Prostate gland (tissue), 2 donors: Measurements from ENCODE around the gene POLDIP3.
A peak's percentile ranks its signal among the peaks of the same experiment; 100 is the strongest.

Experiments used
- CTCF ChIP-seq, 4 experiments: fragments of 200-600 bp in 2 of 4; fragments of 450-650 bp in 2 of 4; sonication (generic) in 2 of 4; IDR thresholded peaks; 1 replicate in 3 of 4; 2 replicates in 1 of 4; pipeline ENCODE4 v1.5.1; 2016 to 2019; ENCODE audit warnings: antibody characterized with exemption in 4 of 4, mild to moderate bottlenecking in 2 of 4, moderate library complexity in 2 of 4
- POLR2A ChIP-seq: fragments of 450-650 bp; IDR thresholded peaks from one replicate; pipeline ENCODE4 v1.6.1; 2016; ENCODE audit warnings: antibody characterized with exemption, mild to moderate bottlenecking
- POLR2AphosphoS5 ChIP-seq: sonication (generic); formaldehyde crosslinking; IDR thresholded peaks from one replicate; pipeline ENCODE4 v1.6.1; 2017; ENCODE audit warnings: antibody characterized with exemption

DNA sequence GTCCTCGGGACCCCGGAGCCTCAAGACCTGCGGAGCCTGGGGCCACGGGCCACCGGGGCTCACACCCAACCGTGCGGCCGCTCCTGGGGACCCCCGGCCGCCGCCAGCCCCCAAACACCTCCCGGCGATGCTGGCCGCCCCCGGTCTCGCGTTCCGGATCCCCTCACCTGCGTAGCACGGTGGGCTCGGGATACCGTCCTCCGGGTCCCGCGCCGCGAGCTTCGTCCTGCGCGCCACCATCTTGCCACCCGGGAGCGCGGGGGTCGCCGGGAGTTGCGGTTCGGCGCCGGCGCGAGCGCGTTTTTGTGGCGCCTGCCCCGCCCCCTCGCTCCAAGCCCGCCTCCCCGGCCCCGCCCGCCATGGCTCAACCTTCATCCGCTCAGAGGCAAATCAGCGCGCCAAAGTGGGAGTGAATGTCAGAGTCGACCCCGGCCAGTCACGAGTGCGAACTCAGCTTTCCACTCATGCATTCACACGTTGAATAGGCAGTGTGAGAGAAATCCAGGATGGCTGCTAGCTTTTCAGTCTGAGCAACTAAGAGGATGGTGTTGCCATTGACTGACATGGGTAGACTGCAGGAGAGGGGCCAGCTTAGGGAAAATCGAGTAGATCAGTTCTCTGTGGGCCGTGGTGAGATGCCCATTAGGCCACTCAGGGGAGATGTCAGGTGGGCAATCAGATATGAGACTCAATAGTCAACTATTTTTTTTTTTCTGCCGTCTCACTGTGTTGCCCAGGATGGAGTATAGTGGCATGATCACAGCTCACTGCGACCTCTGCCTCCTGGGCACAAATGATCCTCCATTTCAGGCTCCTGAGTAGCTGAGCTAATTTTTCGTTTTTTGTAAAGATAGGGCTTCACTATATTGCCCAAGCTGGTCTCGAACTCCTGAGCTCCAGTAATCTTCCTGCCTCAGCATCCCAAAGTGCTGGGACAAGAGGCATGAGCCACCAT is 32.6 kb downstream of the POLDIP3 start:
- TF ChIP-seq POLR2A, result peak; percentile 25
- TF ChIP-seq CTCF (IDR thresholded peaks at IDR 0.05), result no peak
- peak; percentile 41 for TF ChIP-seq POLR2AphosphoS5
